HCT116 (cell line): Measurements from ENCODE around the gene TPPP2. TPM values are rescaled to one million over a fixed set of nuclear protein-coding genes. Genes with fewer than 3 reads are reported as not detected.
A peak's percentile ranks its signal among the peaks of the same experiment; 100 is the strongest.

Experiments
- ATAC-seq: fragments of 200-7000 bp; cut with Tn5 transposase; 2 replicates; pipeline ENCODE4 v1.9.1; 2020; ENCODE audit warnings: mild to moderate bottlenecking, moderate library complexity
- BruUV-seq: library from RNA; stranded (reverse); fragments of 400-500 nt; replicated peaks from 2 replicates; lab custom pipeline; 2021; lab: Mats Ljungman, UMichigan
- CTCF ChIA-PET: fragments of 300-600 bp; sonication (Branson Sonifier 250); formaldehyde crosslinking; loops from one replicate; lab custom pipeline; 2021; ENCODE audit warnings: antibody characterized with exemption; lab: Charles Lee
- POLR2A ChIA-PET: fragments of 300-600, 350-600 bp; sonication (Branson Sonifier 250); formaldehyde crosslinking; loops from one replicate; lab custom pipeline; 2021; ENCODE audit warnings: antibody characterized with exemption; lab: Charles Lee
- RAD21 ChIA-PET, 2 experiments: fragments of 300-600 bp; sonication (Branson Sonifier 250); formaldehyde crosslinking; loops; one replicate each; lab custom pipeline; 2023; ENCODE audit warnings: low total read pairs in 2 of 2; ENCODE audit not compliant: uncharacterized antibody in 2 of 2, unreplicated experiment in 2 of 2, low non-redundant PET in 1 of 2; lab: Charles Lee
- DNase-seq: peaks from one replicate; pipeline ENCODE4 v3.0.0-alpha.2; 2010; ENCODE audit warnings: low read depth, low spot score
- H2AFZ ChIP-seq: fragments of 200-600 bp; shearing (Covaris generic), sonication (generic); 2 replicates; pipeline ENCODE4 v1.6.1; 2017; ENCODE audit warnings: low read depth, mixed run types, mixed read lengths, antibody characterized with exemption, low read length; ENCODE audit not compliant: poor library complexity, severe bottlenecking
- H3K27ac ChIP-seq: 2 replicates; pipeline ENCODE4 v1.5.1; 2012; ENCODE audit warnings: low read depth, low read length
- H3K27me3 ChIP-seq: fragments of 200-600 bp; sonication (generic); 2 replicates; pipeline ENCODE4 v1.6.1; 2016; ENCODE audit warnings: mixed run types, low read length, mixed read lengths; ENCODE audit not compliant: insufficient read depth
- H3K36me3 ChIP-seq, 2 experiments: fragments of 200-500 bp in 1 of 2; fragments of 200-600 bp in 1 of 2; sonication (Bioruptor generic) in 1 of 2; sonication (generic) in 1 of 2; 2 replicates each; pipeline versions ENCODE4 v1.5.1 to v1.6.1; 2014 to 2016; ENCODE audit warnings: low read length in 2 of 2, inconsistent platforms in 1 of 2, mixed read lengths in 1 of 2, mixed run types in 1 of 2; ENCODE audit not compliant: insufficient read depth in 2 of 2, control insufficient read depth in 1 of 2
- H3K4me1 ChIP-seq, 2 experiments: fragments of 200-600 bp in 1 of 2; sonication (generic) in 1 of 2; 2 replicates each; pipeline versions ENCODE4 v1.5.1 to v1.6.1; 2012 to 2017; ENCODE audit warnings: low read length in 2 of 2, inconsistent platforms in 1 of 2, mild to moderate bottlenecking in 1 of 2, mixed read lengths in 1 of 2, mixed run types in 1 of 2, moderate library complexity in 1 of 2; ENCODE audit not compliant: insufficient read depth in 2 of 2, control insufficient read depth in 1 of 2
- H3K4me2 ChIP-seq: fragments of 200-600 bp; sonication (generic); 2 replicates; pipeline ENCODE4 v1.6.1; 2017; ENCODE audit warnings: mixed run types, low read length, mixed read lengths
- H3K4me3 ChIP-seq, 2 experiments: fragments of 200-600 bp in 1 of 2; sonication (generic) in 1 of 2; replicated peaks in 1 of 2; 2 replicates each; pipeline ENCODE4 v1.5.1; 2011 to 2016; ENCODE audit warnings: low read length in 2 of 2, control low read depth in 1 of 2, low read depth in 1 of 2, mild to moderate bottlenecking in 1 of 2, mixed read lengths in 1 of 2, mixed run types in 1 of 2
- H3K79me2 ChIP-seq: fragments of 200-600 bp; sonication (generic); 2 replicates; pipeline ENCODE4 v1.6.1; 2017; ENCODE audit warnings: mild to moderate bottlenecking, mixed run types, low read length, moderate library complexity, mixed read lengths; ENCODE audit not compliant: insufficient read depth
- H3K9ac ChIP-seq: fragments of 200-600 bp; sonication (generic); 2 replicates; pipeline ENCODE4 v1.6.1; 2016; ENCODE audit warnings: low read length, mixed read lengths
- H3K9me2 ChIP-seq: fragments of 200-600 bp; sonication (generic), shearing (Covaris generic); 2 replicates; pipeline ENCODE4 v1.6.1; 2017; ENCODE audit warnings: mixed run types, mild to moderate bottlenecking, moderate library complexity; ENCODE audit not compliant: insufficient read depth
- H3K9me3 ChIP-seq, 2 experiments: fragments of 200-500 bp in 1 of 2; fragments of 200-600 bp in 1 of 2; sonication (Bioruptor generic) in 1 of 2; sonication (generic) in 1 of 2; 2 replicates each; pipeline ENCODE4 v1.6.1; 2014 to 2017; ENCODE audit warnings: low read length in 2 of 2, mixed read lengths in 2 of 2, inconsistent platforms in 1 of 2, low read depth in 1 of 2, mild to moderate bottlenecking in 1 of 2, mixed run types in 1 of 2, moderate library complexity in 1 of 2; ENCODE audit not compliant: control insufficient read depth in 1 of 2, insufficient read depth in 1 of 2
- H4K20me1 ChIP-seq: fragments of 200-600 bp; sonication (generic), shearing (Covaris generic); 2 replicates; pipeline ENCODE4 v1.6.1; 2017; ENCODE audit warnings: mixed run types, mild to moderate bottlenecking, moderate library complexity; ENCODE audit not compliant: insufficient read depth
- CBX3 ChIP-seq: IDR thresholded peaks from 2 replicates; pipeline ENCODE4 v1.6.1; 2012; ENCODE audit warnings: low read depth
- RAD21 ChIP-seq: IDR thresholded peaks from 2 replicates; pipeline ENCODE4 v1.6.1; 2012; ENCODE audit warnings: low read depth, mild to moderate bottlenecking
- intact Hi-C: fragments of 100-400 bp; cut with micrococcal nuclease; formaldehyde crosslinking; loops from 2 replicates; pipeline ENCODE4 v1.10.0; 2022
- total RNA-seq: library from RNA; stranded (reverse); gene quantifications from one replicate; pipeline ENCODE4 v1.2.1, GENCODE V29; 2021; ENCODE audit not compliant: unreplicated experiment
- TF ChIP-seq, protein P1 (sequence below), 3 experiments: fragments of 200-600 bp in 1 of 3; sonication (generic) in 1 of 3; IDR thresholded peaks in 2 of 3; conservative IDR thresholded peaks in 1 of 3; 2 replicates each; pipeline ENCODE4 v1.5.1; 2012 to 2017; ENCODE audit warnings: low read depth in 2 of 3, low read length in 2 of 3, antibody characterized with exemption in 1 of 3, borderline replicate concordance in 1 of 3, control low read depth in 1 of 3, mild to moderate bottlenecking in 1 of 3, mixed read lengths in 1 of 3, mixed run types in 1 of 3, moderate library complexity in 1 of 3; ENCODE audit not compliant: insufficient read depth in 1 of 3

Gene TPPP2
- total RNA-seq, 1 experiment from 2014 or later, result not detected

DNA sequence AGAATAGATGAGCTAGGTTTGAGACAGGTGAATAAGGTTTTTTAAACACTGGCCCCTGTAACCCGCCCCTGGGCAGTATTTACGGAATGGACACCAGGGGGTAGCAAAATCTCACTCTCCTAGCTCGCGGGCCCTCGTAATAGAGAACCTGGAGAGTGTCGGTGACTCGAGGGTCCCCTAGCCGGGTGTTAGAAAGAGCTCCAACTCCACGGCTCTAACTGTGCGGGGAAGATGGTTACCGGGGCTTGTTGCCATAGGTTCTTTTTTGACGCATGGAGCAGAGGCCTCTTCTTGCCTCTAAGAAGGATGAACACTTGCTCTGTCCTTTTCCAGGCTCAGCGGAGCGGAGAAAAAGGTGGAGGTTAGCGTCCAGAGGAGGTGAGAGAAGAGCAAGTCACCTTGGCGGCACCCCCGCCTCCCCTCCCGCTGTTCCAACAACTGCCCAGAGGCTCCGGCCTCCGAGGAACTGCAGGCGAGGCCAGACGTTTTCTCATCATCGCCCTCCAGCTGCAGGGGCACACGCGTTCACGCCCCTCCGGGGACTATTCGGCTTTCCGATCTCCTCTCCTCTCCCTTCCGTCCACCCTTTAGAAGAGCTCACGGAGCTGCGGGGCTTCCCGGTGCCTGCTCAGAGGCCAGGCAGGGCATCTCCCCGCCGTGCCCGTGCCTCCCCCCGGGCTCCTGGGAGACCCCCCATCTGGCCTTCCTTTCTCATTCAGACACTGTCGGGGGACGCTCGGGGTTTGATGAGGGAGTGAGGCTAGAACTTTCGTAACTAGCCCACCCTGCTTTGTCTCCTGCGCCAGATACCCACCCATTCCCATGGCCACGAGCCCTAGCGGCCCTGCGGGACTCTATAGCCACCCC lies 38.7 kb downstream of the TPPP2 start:
- H4K20me1 ChIP-seq, result no peaks in the 10 kb centered on the region
- no peaks in the 10 kb centered on the region for H3K79me2 ChIP-seq
- BruUV-seq, result no TSS peak
- DNase-seq (peak; percentile 36), ATAC-seq (peak; percentile 64)
- ChIA-PET RAD21 (interaction anchor here (0.7 to 1.5 kb wide), 6 partner anchors 19 to 54 kb away, joined by 3 to 16 read pairs (median 4); no protein-coding TSS in a partner anchor), CTCF (interaction anchor here (0.6 to 3.2 kb wide), 21 partner anchors 12 to 488 kb away, joined by 3 to 59 read pairs (median 4); partner anchors contain the start of gene ZNF219), POLR2A (interaction anchor here (0.8 to 2.6 kb wide), 3 partner anchors 31 to 36 kb away, joined by 3 to 14 read pairs (median 4); no protein-coding TSS in a partner anchor)
- no peaks in the 10 kb centered on the region for H3K9me3 ChIP-seq
- no peak overlapping the region for H3K4me3 ChIP-seq
- peaks cover 7 to 28% of the 10 kb centered on the region in 2 experiments for H3K4me1 ChIP-seq
- H3K4me2 ChIP-seq, result peak overlapping the region; percentile 97
- H3K9ac ChIP-seq, result no peak overlapping the region
- H3K36me3 ChIP-seq, result no peaks in the 10 kb centered on the region
- intact Hi-C loops, result loop anchor here (1.0 to 2.0 kb wide), 3 partner anchors 24 to 68 kb away; no protein-coding TSS in a partner anchor
- no peak overlapping the region for H3K27ac ChIP-seq
- H2AFZ ChIP-seq, result peak overlapping the region; percentile 83
- 0 out of 2 replicates have a peak, but pooled peaks cover 4% of the 10 kb centered on the region for H3K27me3 ChIP-seq
- no peaks in the 10 kb centered on the region for H3K9me2 ChIP-seq
- TF ChIP-seq, protein P1, sequence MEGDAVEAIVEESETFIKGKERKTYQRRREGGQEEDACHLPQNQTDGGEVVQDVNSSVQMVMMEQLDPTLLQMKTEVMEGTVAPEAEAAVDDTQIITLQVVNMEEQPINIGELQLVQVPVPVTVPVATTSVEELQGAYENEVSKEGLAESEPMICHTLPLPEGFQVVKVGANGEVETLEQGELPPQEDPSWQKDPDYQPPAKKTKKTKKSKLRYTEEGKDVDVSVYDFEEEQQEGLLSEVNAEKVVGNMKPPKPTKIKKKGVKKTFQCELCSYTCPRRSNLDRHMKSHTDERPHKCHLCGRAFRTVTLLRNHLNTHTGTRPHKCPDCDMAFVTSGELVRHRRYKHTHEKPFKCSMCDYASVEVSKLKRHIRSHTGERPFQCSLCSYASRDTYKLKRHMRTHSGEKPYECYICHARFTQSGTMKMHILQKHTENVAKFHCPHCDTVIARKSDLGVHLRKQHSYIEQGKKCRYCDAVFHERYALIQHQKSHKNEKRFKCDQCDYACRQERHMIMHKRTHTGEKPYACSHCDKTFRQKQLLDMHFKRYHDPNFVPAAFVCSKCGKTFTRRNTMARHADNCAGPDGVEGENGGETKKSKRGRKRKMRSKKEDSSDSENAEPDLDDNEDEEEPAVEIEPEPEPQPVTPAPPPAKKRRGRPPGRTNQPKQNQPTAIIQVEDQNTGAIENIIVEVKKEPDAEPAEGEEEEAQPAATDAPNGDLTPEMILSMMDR (IDR thresholded peaks at IDR 0.05 in 2 of 3, conservative IDR thresholded peaks at IDR 0.05 in 1 of 3; ENCODE audit: borderline replicate concordance in 1 of 3, insufficient read depth in 1 of 3, low read depth in 2 of 3, low read length in 2 of 3), result peak; percentile 63 to 88 (median 65)
- TF ChIP-seq RAD21 (peak; percentile 82), CBX3 (no peak)
